Cardiac septum (tissue), 1 donor: ENCODE data around the gene JAK1. TPM values are rescaled to one million over a fixed set of nuclear protein-coding genes. Genes with fewer than 3 reads are reported as not detected.

Experiments used
- DNase-seq: peaks from one replicate; pipeline ENCODE4 v3.0.0-alpha.2; 2020; ENCODE audit warnings: low spot score
- intact Hi-C: fragments of 100-400 bp; cut with DNase I; formaldehyde crosslinking; loops from one replicate; pipeline ENCODE4 v1.14.0; 2022
- total RNA-seq: library from RNA; stranded (reverse); fragmentation: NEBNext Ultra II Directional; extraction: Animal tissue kit (Norgen Biotek cat#: 25700); gene quantifications from one replicate; pipeline ENCODE4 v1.2.1, GENCODE V29; 2021
- donor health status: DM: no; HTN: no; CAD: no.

JAK1 gene
- total RNA-seq, 1 donor from 2014 or later, result 76.4 TPM

DNA sequence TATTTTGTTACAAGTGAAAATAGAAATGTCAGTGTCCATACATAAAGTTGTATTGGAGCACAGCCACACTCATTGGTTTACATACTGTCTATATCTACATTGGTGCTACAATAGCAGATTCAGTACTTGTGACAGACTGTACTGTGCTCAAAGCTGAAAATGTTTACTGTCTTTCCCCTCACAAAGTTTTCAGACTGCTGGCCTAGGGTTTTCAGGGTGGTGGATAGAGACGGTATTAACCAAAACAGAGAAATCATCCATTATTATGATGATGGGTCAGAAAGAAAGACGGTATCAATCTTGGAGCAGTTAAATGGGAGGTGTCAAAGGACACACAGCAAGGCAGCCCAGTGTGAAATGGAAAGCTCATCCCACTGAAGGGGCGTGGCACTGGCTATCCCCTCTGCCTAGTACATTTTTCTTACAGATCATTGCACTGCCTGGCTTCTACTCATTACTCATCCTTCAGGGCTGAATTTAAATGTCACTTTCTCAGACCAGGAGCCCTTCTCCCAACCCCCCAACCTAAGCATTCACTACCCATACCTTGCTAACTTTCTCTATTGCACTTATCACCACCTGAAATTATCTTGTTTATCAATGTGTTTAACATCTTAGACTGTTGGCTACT lies 10.2 kb downstream of the JAK1 start:
- intact Hi-C loops, result no loop called here

GRCh38 chr1:64955097-64956009 lies 11.0 kb downstream of the JAK1 start:
- DNase-seq, result no peak
- intact Hi-C loops, result no loop called here

More for the DNA sequence above, 10.2 kb downstream of the JAK1 start:
- no peak for DNase-seq

- intact Hi-C loops, result no loop called here
- DNase-seq, result no peak
Observed at GRCh38 chr1:64953241-64953640, 13.1 kb downstream of the JAK1 start.

- DNase-seq, result no peak
- intact Hi-C loops, result no loop called here
Observed at GRCh38 chr1:64950284-64950809, 16.0 kb downstream of the JAK1 start.

GRCh38 chr1:64948905-64949833 lies 17.2 kb downstream of the JAK1 start:
- intact Hi-C loops, result no loop called here
- no peak for DNase-seq

GRCh38 chr1:64948216-64948615 lies 18.1 kb downstream of the JAK1 start:
- intact Hi-C loops, result no loop called here
- DNase-seq, result no peak

GRCh38 chr1:64946916-64947315 lies 19.4 kb downstream of the JAK1 start:
- intact Hi-C loops, result no loop called here
- DNase-seq, result no peak

GRCh38 chr1:64944913-64945312 lies 21.4 kb downstream of the JAK1 start:
- no peak for DNase-seq
- intact Hi-C loops, result no loop called here

GRCh38 chr1:64942675-64943074 lies 23.7 kb downstream of the JAK1 start:
- no peak for DNase-seq
- intact Hi-C loops, result no loop called here

GRCh38 chr1:64942118-64942517 lies 24.2 kb downstream of the JAK1 start:
- intact Hi-C loops, result no loop called here
- DNase-seq, result no peak

GRCh38 chr1:64941461-64942117 lies 24.8 kb downstream of the JAK1 start:
- intact Hi-C loops, result no loop called here
- DNase-seq, result no peak

- intact Hi-C loops, result no loop called here
- DNase-seq, result no peak
Observed at GRCh38 chr1:64940025-64940424, 26.3 kb downstream of the JAK1 start.

DNA sequence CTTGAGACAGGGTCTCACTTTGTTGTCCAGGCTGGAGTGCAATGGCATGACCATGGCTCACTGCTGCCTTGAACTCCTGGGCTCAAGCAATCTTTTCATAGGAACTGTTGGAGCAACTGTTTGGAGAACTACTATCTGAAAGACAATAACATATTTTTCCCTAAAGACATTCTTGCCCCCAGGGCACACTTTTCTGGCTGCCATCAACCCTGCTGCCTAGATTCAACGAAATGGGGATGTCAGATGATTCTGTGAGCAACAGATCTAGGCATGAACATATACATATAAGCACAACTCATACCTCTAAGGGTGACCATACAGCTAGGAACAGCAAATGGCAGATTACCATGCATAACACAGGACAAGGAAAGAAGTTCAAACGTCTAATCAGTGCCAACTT lies 27.4 kb downstream of the JAK1 start:
- DNase-seq, result no peak
- intact Hi-C loops, result no loop called here

GRCh38 chr1:64936956-64937355 lies 29.4 kb downstream of the JAK1 start:
- intact Hi-C loops, result no loop called here
- DNase-seq, result no peak

GRCh38 chr1:64935551-64936155 lies 30.7 kb downstream of the JAK1 start:
- intact Hi-C loops, result no loop called here
- no peak for DNase-seq

- intact Hi-C loops, result loop anchor here (5.0 kb wide), 1 partner anchor 38 kb away; no protein-coding TSS in a partner anchor
- no peak for DNase-seq
Observed at GRCh38 chr1:64934878-64935275, 31.5 kb downstream of the JAK1 start.

GRCh38 chr1:64934115-64934877 lies 32.1 kb downstream of the JAK1 start:
- no peak for DNase-seq
- intact Hi-C loops, result loop anchor here (5.0 kb wide), 1 partner anchor 37 kb away; no protein-coding TSS in a partner anchor
